Chondrocyte (in vitro differentiated cells): ENCODE measurements around the gene CEBPB. TPM values are rescaled to one million over a fixed set of nuclear protein-coding genes. Genes with fewer than 3 reads are reported as not detected.

Experiments
- DNase-seq: peaks from one replicate; pipeline ENCODE4 v3.0.0; 2021; ENCODE audit warnings: mixed read lengths, low spot score
- H3K27ac Mint-ChIP-seq: one replicate; pipeline ENCODE4 v1.8.0; 2021; ENCODE audit warnings: mild to moderate bottlenecking, moderate library complexity, mixed read lengths; ENCODE audit not compliant: unreplicated experiment
- H3K27me3 Mint-ChIP-seq: 2 replicates; pipeline ENCODE4 v1.8.0; 2021; ENCODE audit warnings: low read depth, mixed read lengths
- H3K36me3 Mint-ChIP-seq: 2 replicates; pipeline ENCODE4 v1.8.0; 2021; ENCODE audit warnings: low read depth, mixed read lengths
- H3K4me1 Mint-ChIP-seq: 2 replicates; pipeline ENCODE4 v1.8.0; 2021; ENCODE audit warnings: low read depth, mild to moderate bottlenecking, mixed read lengths
- H3K4me3 Mint-ChIP-seq: one replicate; pipeline ENCODE4 v1.8.0; 2021; ENCODE audit warnings: mild to moderate bottlenecking, moderate library complexity, mixed read lengths; ENCODE audit not compliant: unreplicated experiment
- H3K9me3 Mint-ChIP-seq: 2 replicates; pipeline ENCODE4 v1.8.0; 2021; ENCODE audit warnings: low read depth, mixed read lengths
- CTCF ChIP-seq: fragments of 200-600 bp; sonication (generic); IDR thresholded peaks from 2 replicates; pipeline ENCODE4 v1.5.0; 2021; ENCODE audit warnings: antibody characterized with exemption, mild to moderate bottlenecking, moderate library complexity
- total RNA-seq: library from RNA; stranded (reverse); gene quantifications from 3 replicates; pipeline ENCODE4 v1.2.1, GENCODE V29; 2021

CEBPB gene
- total RNA-seq, 1 donor from 2014 or later, result 81.4 TPM

- Mint-ChIP-seq H3K36me3 (peaks cover 3% of the 10 kb centered on the region), H3K4me3 (no peak overlapping the region), H3K9me3 (peaks cover 4% of the 10 kb centered on the region)
These were observed 30.3 kb downstream of the CEBPB start for GRCh38 chr20:50220894-50221365.

GRCh38 chr20:50221501-50222308 lies 31.1 kb downstream of the CEBPB start:
- H3K4me1 Mint-ChIP-seq, result peaks cover 19% of the 10 kb centered on the region
- H3K9me3 Mint-ChIP-seq, result peaks cover 4% of the 10 kb centered on the region
- H3K27ac Mint-ChIP-seq, result no peak overlapping the region
- H3K27me3 Mint-ChIP-seq, result no peaks in the 10 kb centered on the region
- H3K36me3 Mint-ChIP-seq, result peaks cover 3% of the 10 kb centered on the region
- no peak for DNase-seq
- no peak overlapping the region for H3K4me3 Mint-ChIP-seq
- no peak for TF ChIP-seq CTCF

More at GRCh38 chr20:50220894-50221365, 30.3 kb downstream of the CEBPB start:
- TF ChIP-seq CTCF, result no peak
- Mint-ChIP-seq H3K27me3 (no peaks in the 10 kb centered on the region), H3K4me1 (peaks cover 17% of the 10 kb centered on the region), H3K27ac (no peak overlapping the region)
- DNase-seq, result no peak

GRCh38 chr20:50222309-50223038 lies 31.8 kb downstream of the CEBPB start:
- peaks cover 3% of the 10 kb centered on the region for H3K36me3 Mint-ChIP-seq
- DNase-seq, result no peak
- TF ChIP-seq CTCF, result no peak
- H3K27ac Mint-ChIP-seq, result no peak overlapping the region
- H3K27me3 Mint-ChIP-seq, result no peaks in the 10 kb centered on the region
- peaks cover 4% of the 10 kb centered on the region for H3K9me3 Mint-ChIP-seq
- peaks cover 23% of the 10 kb centered on the region for H3K4me1 Mint-ChIP-seq
- no peak overlapping the region for H3K4me3 Mint-ChIP-seq

GRCh38 chr20:50223039-50224005 lies 32.7 kb downstream of the CEBPB start:
- Mint-ChIP-seq H3K27ac (peak overlapping the region; percentile 27), H3K4me3 (no peak overlapping the region), H3K27me3 (no peaks in the 10 kb centered on the region), H3K9me3 (peaks cover 4% of the 10 kb centered on the region), H3K4me1 (peaks cover 23% of the 10 kb centered on the region), H3K36me3 (peaks cover 3% of the 10 kb centered on the region)
- no peak for DNase-seq
- no peak for TF ChIP-seq CTCF
